Esophagus muscularis mucosa (tissue), 4 donors: Measurements from ENCODE around the gene CEP57L1. TPM values are rescaled to one million over a fixed set of nuclear protein-coding genes. Genes with fewer than 3 reads are reported as not detected.
A peak's percentile ranks its signal among the peaks of the same experiment; 100 is the strongest.
"Not testable (repeated sequence)": the region's sequence is repeated elsewhere in the genome, so short reads cannot be mapped to it uniquely, and the experiment has no call there.

Source experiments
- DNase-seq: peaks from one replicate; pipeline ENCODE4 v3.0.0-alpha.2; 2017; ENCODE audit errors: extremely low spot score
- H3K27ac ChIP-seq, 4 donors: fragments of 200-600 bp; sonication (generic); replicated peaks in 1 of 4; 1 replicate in 3 of 4; 2 replicates in 1 of 4; pipeline ENCODE4 v1.5.1; 2016 to 2019; ENCODE audit warnings: mild to moderate bottlenecking in 1 of 4
- H3K27me3 ChIP-seq, 4 donors: fragments of 200-600 bp; sonication (generic); one replicate each; pipeline versions ENCODE4 v1.5.1 to v1.6.0; 2016 to 2019
- H3K36me3 ChIP-seq, 4 donors: fragments of 200-600 bp; sonication (generic); one replicate each; pipeline ENCODE4 v1.5.1; 2016 to 2019
- H3K4me1 ChIP-seq, 4 donors: fragments of 200-600 bp; sonication (generic); one replicate each; pipeline ENCODE4 v1.5.1; 2016 to 2019
- H3K4me3 ChIP-seq, 4 donors: fragments of 200-600 bp; sonication (generic); 1 replicate in 2 of 4; 2 replicates in 2 of 4; pipeline ENCODE4 v1.5.1; 2016 to 2019; ENCODE audit warnings: mild to moderate bottlenecking in 4 of 4, moderate library complexity in 1 of 4
- H3K9me3 ChIP-seq, 4 donors: fragments of 200-600 bp; sonication (generic); 1 replicate in 3 of 4; 2 replicates in 1 of 4; pipeline ENCODE4 v1.5.1; 2016 to 2019
- CTCF ChIP-seq, 3 experiments: fragments of 200-600 bp in 2 of 3; fragments of 450-650 bp in 1 of 3; sonication (generic) in 2 of 3; IDR thresholded peaks; one replicate each; pipeline ENCODE4 v1.5.1; 2017 to 2019; ENCODE audit warnings: antibody characterized with exemption in 3 of 3, mild to moderate bottlenecking in 2 of 3, moderate library complexity in 1 of 3
- EP300 ChIP-seq: sonication (generic); formaldehyde crosslinking; IDR thresholded peaks from one replicate; pipeline ENCODE4 v1.6.1; 2017; ENCODE audit warnings: antibody characterized with exemption
- POLR2A ChIP-seq: fragments of 450-650 bp; IDR thresholded peaks from one replicate; pipeline ENCODE4 v1.6.1; 2017; ENCODE audit warnings: antibody characterized with exemption, moderate library complexity, mild to moderate bottlenecking, low read depth
- POLR2AphosphoS5 ChIP-seq, 2 donors: sonication (generic); formaldehyde crosslinking; IDR thresholded peaks; one replicate each; pipeline ENCODE4 v1.6.1; 2017; ENCODE audit warnings: antibody characterized with exemption in 2 of 2
- WGBS: methylation state at CpG from one replicate; pipeline ENCODE4 v1.1.5; 2018; 5-methylcytosine and 5-hydroxymethylcytosine counted together
- intact Hi-C: fragments of 100-400 bp; cut with DNase I; formaldehyde crosslinking; loops from one replicate; pipeline ENCODE4 v1.15.1; 2023
- total RNA-seq, 4 donors: library from RNA; depleted of rRNA; stranded (reverse); fragments of >200 nt; gene quantifications; one replicate each; pipeline versions ENCODE4 v1.1.0 to v1.2.1, GENCODE V29; 2016

CEP57L1 gene
- total RNA-seq, 4 donors from 2014 or later, result 11.9 to 19.9 (median 13.9) TPM

GRCh38 chr6:109188115-109188411 is 92.8 kb downstream of the CEP57L1 start:
- no peak overlapping the region for H3K27ac ChIP-seq
- H3K27me3 ChIP-seq, result no peaks in the 10 kb centered on the region
- no peak overlapping the region for H3K4me3 ChIP-seq
- H3K4me1 ChIP-seq, result peaks cover 0 to 10% (median under 1%) of the 10 kb centered on the region in 4 donors
- 26% methylated on average over 5 of the region's 5 CpGs for WGBS
- TF ChIP-seq POLR2A (no peak), CTCF (IDR thresholded peaks at IDR 0.05) (peak in 1 of 3 experiments; percentile 19), POLR2AphosphoS5 (IDR thresholded peaks at IDR 0.05) (no peak), EP300 (no peak)
- no peaks in the 10 kb centered on the region for H3K36me3 ChIP-seq
- intact Hi-C loops, result loop anchor here (5.0 kb wide), 2 partner anchors 194 to 209 kb away; partner anchors contain the start of gene CD164
- H3K9me3 ChIP-seq, result peaks cover 0 to 8% (median 0%) of the 10 kb centered on the region in 4 donors
- no peak for DNase-seq

- intact Hi-C loops, DNase-seq, H3K27me3 ChIP-seq, H3K36me3 ChIP-seq, H3K27ac ChIP-seq, H3K4me3 ChIP-seq, H3K9me3 ChIP-seq: not testable (repeated sequence)
- H3K4me1 ChIP-seq, result peaks cover 0 to 14% (median 7%) of the 10 kb centered on the region in 4 donors
Measured at GRCh38 chr6:109191368-109191767, 96.1 kb downstream of the CEP57L1 start.

- DNase-seq, result no peak
- TF ChIP-seq POLR2AphosphoS5 (IDR thresholded peaks at IDR 0.05) (no peak), POLR2A (no peak), EP300 (no peak), CTCF (IDR thresholded peaks at IDR 0.05) (no peak)
- intact Hi-C loops, result no loop called here
- H3K27me3 ChIP-seq, result no peaks in the 10 kb centered on the region
- H3K27ac ChIP-seq, result no peak overlapping the region
- no peaks in the 10 kb centered on the region for H3K36me3 ChIP-seq
- peaks cover 0 to 10% (median 7%) of the 10 kb centered on the region in 4 donors for H3K4me1 ChIP-seq
- WGBS, result 100% methylated on average over 4 of the region's 4 CpGs
- H3K9me3 ChIP-seq, result peaks cover 0 to 8% (median 0%) of the 10 kb centered on the region in 4 donors
- H3K4me3 ChIP-seq, result no peak overlapping the region
Measured at GRCh38 chr6:109192865-109193264, 97.6 kb downstream of the CEP57L1 start.

GRCh38 chr6:109194880-109195279 is 99.6 kb downstream of the CEP57L1 start:
- Histone ChIP-seq H3K9me3 (peaks cover 0 to 8% (median 0%) of the 10 kb centered on the region in 4 donors), H3K27me3 (no peaks in the 10 kb centered on the region), H3K4me3 (no peak overlapping the region), H3K4me1 (peaks cover 0 to 8% (median 5%) of the 10 kb centered on the region in 4 donors), H3K27ac (peak overlapping the region in 1 of 4 donors; percentile 32), H3K36me3 (no peaks in the 10 kb centered on the region)
- WGBS, result 57% methylated on average over 1 of the region's 1 CpG
- TF ChIP-seq CTCF (IDR thresholded peaks at IDR 0.05), result no peak
- TF ChIP-seq POLR2A, result no peak
- TF ChIP-seq POLR2AphosphoS5 (IDR thresholded peaks at IDR 0.05), result no peak
- no peak for TF ChIP-seq EP300
- intact Hi-C loops, result no loop called here
- DNase-seq, result no peak

- no peak overlapping the region for H3K27ac ChIP-seq
- no peaks in the 10 kb centered on the region for H3K27me3 ChIP-seq
- no peaks in the 10 kb centered on the region for H3K36me3 ChIP-seq
- WGBS, result 50% methylated on average over 1 of the region's 1 CpG
- no peaks in the 10 kb centered on the region for H3K9me3 ChIP-seq
- intact Hi-C loops, result no loop called here
- no peak overlapping the region for H3K4me3 ChIP-seq
- DNase-seq, result no peak
- H3K4me1 ChIP-seq, result peaks cover 0 to 8% (median 5%) of the 10 kb centered on the region in 4 donors
- TF ChIP-seq POLR2AphosphoS5 (IDR thresholded peaks at IDR 0.05) (no peak), POLR2A (no peak), EP300 (no peak), CTCF (IDR thresholded peaks at IDR 0.05) (no peak)
Measured at GRCh38 chr6:109197061-109197460, 101.8 kb downstream of the CEP57L1 start.
